Hematopoietic multipotent progenitor cell treated with erythropoietin and hydrocortisone succinate and interleukin-3 and kit ligand, for 4 days (in vitro differentiated cells): ENCODE results near the gene GALNT10.

Source experiments
- DNase-seq: peaks from one replicate; pipeline ENCODE4 v3.0.0-alpha.2; 2015

Gene GALNT10

DNA sequence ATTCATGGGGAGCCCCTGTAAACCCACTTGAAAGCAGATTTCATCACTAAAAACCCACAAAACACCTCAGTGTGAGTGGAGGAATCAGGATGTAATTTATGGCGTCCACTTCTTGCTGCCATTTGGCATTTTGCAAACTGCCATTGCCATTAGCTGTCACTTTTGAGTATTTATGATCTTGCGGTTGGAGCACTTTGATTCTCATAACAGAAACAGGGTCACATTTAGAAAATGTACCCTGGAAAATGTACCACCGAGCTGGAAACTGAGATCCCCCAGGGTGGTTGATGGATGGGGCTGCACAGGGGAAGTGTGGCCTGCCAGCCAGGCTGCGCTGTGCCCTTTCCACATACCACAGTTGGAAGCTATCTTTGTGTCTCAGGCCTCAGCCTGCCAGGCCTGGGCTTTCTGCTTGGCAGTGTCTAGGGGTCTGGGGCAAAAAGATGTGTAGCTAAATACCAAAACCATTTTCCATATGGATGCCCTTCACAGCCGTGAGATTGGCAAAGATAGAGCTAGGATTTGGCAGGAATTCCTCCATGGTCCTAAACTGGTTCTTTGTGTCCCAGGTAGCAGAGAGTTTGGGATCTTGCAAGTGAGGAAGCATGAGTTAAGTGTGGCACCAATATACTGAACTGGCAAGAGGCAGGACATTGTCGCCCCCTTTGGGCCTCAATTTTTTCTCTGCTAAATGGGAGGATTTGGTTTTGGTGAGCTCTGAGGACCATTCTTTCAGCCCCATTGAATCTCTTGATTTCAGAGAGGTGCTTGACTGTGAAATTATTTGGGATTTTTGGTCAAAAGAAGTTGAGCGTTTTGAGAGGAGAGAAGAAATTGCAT lies 46.2 kb downstream of the GALNT10 start:
- peak; percentile 76 for DNase-seq

DNA sequence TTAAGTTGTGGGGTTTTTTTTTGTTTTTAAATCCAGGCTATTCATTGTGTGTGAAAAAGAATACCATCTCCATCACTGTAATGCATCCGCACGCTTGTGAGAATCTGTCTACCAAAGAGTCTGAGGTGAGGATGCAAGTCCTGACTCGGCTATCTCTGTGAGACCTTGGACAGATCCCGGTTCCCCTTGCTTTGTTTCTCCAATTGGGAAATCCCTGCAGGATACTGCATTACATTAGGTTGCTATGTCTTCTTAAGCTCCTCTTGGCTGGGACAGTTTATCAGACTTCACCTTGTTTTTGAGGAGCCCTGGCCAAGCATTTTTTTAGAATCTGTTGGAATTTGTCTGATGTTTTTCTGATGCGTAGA lies 46.8 kb downstream of the GALNT10 start:
- no peak for DNase-seq

DNA sequence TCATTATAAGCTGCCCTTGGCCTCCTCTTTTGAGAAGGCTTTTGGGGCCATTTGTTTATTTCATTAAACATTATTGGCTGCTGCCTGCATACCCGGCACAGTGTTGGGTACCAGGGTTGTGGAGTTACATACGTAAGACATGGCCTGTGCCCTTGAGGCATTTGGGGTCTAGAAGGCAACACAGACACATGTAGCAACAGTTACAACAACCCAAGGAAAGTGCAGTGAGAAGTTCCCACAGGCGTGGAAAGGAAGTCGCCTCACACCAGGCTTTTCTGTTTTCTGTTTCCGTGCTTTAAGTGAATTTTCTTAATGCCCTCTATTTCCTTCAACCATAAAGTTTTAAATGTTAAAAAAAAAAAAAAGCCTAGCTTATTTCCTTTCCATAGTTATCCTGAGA lies 47.4 kb downstream of the GALNT10 start:
- DNase-seq = no peak

DNA sequence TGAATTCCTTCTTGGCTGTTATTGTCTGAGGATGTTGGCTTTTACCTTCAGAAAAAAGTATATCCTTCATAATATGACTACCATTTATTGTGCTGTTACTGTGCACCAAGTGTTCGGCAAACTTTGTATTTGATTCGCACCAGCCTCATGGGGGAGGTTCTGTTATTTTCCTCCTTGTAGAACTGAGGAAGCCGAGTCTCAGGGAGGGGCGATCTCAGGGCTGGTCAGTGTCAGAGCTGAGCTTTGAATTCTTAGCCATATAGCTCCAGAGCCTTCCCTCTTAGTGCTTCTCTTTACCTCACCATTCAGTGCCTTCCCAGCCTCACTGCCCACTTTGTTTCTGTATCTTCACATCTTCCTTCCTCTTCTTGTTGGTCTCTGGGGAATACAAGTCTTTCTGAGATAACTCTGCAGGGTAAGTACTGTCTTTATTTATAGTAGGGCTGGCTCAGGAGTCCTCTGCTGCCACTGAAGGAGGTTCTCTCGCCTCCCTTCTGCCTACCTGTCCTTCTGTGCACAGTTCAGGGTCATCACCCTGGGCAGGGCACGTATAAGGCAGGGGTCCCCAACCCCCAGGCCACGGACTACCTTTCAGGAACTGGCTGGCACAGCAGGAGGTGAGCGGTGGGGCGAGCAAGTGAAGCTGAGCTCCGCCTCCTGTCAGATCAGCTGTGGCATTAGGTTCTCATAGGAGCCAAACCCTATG lies 48.4 kb downstream of the GALNT10 start:
- DNase-seq = peak; percentile 49

DNA sequence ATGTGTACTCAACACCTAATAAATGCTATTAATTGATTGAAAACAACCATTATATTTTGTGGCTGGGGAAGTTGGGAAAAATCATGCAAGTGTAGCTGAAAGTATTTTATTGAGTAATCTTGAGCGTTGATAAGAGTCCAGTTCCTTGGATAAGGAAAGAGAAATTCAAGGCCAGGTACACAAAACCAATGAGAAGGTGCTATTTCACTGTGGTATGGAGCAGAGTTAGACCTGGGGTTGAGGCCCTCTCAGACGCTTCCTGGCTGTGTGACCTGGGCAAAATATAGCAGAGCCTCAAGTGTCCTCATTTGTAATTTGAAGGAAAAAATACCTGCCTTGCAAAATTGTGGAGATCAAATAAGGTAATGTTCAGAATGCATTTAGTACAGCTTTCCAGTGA lies 50.1 kb downstream of the GALNT10 start:
- DNase-seq = no peak

DNA sequence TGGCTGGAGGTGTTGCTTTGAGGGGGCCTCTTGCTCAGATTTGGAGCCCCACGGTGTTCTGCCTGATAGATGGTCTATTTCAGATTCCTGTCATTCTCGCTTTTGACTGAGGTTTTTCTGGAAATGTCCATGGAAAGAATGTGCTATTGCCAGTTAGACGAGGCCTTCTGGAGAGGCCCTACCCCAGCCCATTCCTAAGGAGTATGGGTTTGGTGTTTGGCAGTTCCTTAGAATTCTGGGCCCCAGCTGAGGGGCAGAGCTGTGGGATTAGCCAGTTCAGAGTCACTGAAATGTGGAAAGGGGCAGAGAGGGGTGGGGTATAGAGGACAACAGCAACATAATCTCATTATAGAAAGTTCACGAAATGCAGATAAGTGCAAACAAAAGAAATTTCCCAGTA lies 50.5 kb downstream of the GALNT10 start:
- DNase-seq = no peak

DNA sequence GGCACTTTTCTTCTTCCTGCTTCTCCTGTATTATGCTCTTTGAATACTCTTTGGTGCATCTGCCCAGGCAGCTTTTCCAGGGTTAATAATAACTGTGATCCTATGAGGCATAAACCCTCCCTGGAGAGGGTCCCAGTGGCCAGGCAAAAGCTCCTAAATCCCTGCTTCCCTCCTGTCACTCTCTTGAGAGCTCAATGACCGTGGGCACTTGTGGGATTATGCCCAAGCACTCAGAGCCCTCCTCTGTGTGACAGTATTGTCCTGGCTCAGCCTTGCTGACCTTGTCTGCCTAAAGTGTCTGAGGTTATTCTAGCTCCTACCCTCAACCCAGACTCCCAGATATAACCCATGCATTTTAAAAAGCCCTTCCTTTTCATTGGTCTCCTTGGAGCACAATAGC lies 51.9 kb downstream of the GALNT10 start:
- DNase-seq = no peak

DNA sequence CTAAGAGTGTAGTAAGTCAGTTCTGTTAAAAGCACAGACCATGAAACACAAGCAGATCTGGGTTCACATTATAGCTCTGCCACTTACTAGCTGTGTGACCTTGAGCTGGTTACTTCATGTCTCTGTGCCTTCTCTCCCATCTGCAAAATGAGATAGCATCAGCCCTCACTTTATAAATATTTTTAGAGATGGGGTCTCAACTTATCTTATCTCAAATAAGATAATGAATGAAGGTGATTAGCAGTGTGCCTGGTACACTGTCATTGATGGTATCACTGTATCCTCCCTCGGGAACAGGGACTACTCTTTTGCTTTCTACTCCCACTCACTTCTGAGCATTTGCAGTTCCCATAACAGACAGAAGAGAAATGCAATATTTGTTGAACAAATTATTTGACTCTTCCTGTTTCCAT lies 52.4 kb downstream of the GALNT10 start:
- DNase-seq = no peak

DNA sequence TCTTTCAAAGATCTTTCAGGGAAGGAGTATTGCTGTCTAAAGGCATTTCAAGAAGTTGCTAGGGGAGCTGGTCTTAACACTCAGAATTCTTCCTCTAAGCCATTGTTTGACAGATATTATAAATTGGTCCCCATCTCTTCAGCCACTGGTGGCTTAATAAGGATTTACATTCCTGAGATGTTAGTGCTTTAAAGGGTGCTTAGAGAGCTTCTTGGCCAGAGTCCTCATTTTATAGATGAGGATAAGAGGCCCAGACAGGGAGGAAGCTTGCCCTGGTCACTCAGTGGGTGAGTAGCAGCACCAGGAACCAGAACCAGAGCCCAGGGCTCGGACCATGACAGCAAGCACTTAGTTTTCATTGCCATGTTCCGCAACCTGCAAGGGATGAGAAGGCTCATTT lies 53.2 kb downstream of the GALNT10 start:
- DNase-seq = no peak

DNA sequence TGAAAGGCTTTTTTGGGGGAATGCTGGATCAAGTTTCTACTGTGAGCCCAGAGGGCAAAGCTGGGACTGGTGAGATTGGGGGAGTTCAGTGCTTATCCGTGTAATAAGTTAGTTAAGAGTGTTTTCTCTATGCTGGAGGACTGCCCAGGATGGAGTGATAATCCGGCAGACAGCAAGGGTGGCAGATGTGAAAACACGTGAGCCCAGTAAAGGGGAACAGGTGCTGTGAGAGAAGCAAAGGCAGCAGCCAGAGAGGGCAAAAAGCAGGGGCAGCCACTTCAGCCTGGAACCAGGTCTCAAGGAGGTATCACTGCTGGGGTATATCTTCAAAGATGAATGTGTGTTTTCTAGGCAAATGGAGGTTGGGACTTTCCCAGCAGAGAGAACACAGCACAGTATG lies 53.9 kb downstream of the GALNT10 start:
- no peak for DNase-seq

DNA sequence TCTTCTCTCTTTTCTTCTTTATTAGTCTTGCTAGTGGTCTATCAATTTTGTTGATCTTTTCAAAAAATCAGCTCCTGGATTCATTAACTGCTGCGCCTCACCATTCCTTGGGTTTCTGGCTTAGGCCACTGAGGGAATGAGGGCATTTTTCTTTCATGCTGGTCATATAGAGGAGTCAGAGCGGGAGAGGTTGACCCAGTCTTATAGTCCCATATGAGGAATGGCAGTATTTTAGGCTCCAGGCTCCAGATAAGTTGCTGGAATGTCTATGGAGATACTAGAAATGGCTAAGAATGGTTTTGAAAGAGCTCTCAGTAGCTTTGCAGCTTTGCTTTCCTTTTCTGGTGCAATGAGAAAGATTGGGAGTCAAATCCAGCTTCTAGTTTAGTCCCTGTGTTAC lies 58.2 kb downstream of the GALNT10 start:
- no peak for DNase-seq

DNA sequence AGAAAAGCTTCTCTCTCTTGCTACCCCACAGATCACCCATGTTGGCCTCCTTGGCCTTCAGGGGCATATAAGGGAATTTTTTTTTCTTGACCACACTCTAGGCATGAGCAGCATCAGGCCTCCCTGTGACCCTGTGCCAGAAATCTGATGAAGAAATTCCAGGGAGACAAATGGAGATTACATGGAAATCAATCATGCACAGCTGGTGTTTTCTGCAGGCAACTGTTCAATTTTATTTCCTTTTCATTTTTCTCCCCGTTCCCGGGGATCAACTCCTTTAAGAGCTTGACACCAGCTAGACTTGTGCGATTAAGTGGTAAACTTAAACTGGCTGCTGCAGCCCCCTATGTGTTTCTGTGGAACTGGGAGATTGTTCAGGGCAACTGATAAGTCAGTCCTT lies 59.3 kb downstream of the GALNT10 start:
- DNase-seq = no peak

DNA sequence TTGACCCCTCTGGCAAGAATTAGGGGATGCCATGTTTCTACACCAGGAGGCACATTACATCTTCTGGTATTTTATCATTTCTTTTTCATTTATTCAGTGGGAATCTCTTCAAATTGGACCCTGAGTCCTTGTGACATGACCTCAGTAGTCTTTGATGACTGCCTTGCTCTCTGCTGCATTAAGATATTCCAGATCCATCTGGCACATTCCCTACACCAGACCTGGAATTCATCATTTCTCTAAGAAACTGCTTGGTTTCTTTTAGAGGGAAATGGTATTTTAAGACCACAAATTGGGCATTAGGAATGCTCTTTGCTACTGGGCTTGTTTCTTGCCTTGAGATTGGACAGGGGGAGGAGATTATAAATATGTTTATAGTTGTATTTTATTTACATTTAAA lies 61.0 kb downstream of the GALNT10 start:
- DNase-seq = no peak

DNA sequence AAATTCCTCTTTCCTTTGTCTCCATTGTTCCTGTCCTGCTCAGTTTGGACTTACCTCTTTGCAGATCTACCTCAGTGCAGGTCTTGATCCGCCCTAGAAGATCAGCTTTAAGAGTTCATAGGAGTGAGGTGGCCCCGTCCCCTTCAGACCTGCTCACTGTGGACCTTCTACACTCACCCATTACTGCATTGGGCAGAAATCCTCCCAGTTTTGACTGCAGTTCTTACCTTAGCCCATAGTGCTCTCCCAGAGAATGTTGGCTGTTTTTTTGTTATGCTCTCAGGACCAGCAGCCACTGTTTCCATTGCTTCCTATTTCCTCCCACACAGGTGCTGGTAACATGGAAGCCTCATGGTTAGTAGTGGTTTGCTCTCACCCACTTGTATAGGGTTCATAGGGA lies 63.3 kb downstream of the GALNT10 start:
- no peak for DNase-seq

DNA sequence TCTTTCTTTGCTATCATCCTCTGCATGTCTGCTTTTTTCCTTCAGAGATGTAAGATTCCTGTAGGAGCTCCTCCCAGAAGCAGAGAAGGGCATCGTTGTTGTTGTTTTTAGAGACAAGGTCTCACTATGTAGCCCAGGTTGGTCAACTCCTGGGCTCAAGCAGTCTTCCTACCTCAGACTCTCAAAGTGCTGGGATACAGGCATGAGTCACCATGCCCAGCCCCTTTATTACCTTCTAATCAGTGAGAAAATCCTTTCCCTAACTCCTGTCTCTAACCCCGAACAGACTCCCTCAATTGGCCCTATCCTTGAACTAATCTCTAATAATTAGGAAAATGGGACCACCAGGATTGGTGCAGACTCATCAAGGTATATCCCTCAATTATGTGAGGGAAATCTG lies 64.4 kb downstream of the GALNT10 start:
- DNase-seq = no peak

DNA sequence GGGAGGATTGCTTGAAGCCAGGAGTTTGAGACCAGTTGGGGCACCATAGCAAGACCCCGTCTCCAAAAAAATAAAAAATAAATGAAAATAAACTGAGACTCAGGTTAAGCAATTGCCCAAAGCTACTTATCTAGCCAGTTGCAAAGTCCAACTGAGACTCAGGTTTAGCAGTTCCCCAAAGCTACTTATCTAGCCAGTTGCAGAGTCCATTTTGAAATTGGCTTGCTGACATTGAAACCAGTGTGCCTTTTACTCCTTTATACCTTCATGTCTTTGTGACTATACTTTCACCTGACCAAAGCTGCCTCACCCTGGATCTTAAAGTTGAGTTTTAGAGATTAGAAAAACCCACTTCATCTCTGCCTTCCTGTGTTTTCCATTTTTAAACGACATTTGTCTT lies 66.5 kb downstream of the GALNT10 start:
- no peak for DNase-seq

DNA sequence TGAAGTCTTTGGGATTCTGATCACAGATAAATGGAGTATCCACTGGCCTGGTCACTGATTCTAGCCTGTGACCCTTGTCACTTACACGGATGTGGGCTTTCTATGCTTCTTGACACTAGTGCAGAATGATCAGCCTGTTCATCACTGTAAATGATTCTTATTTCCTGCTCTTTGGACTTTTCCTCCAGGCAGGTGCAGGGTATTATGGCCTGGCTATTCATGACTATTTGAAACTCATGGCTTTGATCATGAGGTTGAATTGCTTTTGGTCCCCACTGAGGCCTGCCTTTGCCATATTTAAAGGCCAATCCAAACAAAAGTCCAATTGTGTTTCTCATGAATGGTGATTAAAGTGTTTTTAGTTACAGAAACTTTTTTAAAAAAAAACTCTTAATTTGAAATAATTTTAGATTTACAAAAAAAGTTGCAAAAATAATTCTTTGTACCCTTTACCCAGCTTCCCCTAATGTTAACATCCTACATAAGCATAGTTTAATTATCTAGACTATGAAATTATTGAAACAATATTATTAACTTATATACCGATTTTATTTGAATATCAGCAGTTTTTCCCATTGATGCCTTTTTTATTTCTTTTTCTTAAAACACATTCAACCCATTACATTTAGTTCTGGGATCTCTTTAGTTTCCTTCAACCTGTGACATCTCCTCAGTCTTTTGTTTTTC lies 68.1 kb downstream of the GALNT10 start:
- DNase-seq = no peak

DNA sequence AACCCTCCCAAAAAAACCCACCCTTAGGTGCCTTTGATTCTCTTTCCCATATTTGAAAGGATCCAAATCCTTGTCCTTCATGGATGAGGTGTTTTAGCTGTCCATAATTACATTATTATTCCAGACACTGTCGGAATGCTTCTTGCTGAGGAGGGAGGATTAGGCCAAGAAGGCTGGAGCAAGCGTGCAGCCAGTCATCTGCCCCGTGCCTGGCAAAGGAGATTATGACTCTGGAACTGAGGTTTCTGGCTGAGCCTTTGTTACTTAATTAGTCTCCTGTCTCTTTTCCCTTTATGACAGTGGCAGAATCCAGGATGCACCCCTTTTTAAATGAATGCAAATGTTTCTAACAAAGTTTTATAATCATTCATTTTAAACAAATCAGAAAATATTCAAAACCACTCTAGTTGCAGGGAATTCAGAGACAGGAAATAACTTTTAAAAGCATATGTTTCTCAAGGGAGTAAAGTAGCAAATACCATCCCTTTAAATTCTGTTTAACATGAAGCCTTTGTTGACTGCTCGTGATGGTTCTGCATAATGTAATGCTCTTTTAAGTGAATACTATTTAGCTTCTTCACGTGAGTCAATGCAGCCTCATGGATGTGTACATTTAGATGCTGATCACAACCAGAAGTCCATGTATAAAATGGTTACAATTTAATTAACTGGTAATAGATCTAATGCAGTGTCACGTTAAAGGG lies 69.8 kb downstream of the GALNT10 start:
- no peak for DNase-seq

DNA sequence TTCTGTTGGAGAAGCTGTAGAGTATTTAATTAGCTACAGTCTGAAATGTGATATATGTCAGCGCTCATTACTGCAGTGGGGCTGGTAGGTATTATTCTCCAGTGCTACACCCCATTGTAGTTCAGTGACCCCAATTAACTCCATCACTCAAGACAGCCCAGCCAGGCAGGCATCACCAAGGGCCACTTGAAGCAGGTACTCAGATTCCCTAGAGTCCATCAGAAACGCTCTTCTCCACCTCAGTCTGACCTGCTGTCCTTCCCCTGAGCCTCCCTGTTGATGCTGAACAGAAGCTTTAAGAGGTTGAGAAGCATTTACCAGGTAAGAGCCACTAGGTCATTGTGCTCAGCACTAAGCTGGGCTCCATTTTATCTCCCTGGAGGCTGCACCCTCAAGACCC lies 71.8 kb downstream of the GALNT10 start:
- no peak for DNase-seq

DNA sequence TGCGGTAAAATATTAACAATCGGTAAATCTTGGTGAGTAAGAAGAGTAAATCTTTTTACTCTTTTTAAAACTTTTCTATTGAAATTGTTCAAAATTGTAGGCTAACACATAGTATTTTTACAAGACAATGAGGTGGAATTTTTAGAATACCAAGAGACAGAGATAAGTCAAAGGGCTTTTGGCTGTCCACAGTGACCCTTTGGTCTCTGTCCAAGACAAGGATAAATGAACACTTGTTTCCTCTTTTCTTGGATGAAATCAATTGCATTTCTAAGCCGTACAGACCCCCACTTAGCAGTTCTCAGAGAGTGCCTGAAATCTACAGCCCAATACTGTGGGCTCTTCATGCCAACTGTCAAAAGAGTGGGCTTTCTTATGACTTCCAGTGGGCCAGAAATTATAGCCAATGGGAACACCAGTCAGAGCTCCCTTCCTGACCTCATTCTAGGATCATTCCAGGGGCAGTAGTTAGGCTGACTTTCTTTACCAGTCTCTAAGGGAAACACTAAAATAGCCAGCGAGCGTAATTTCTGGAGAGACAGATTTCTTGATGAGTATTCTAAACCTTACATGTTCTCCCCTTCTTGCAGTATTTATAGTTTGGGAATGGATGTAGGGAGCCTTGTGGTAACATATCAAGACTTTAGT lies 74.1 kb downstream of the GALNT10 start:
- no peak for DNase-seq

DNA sequence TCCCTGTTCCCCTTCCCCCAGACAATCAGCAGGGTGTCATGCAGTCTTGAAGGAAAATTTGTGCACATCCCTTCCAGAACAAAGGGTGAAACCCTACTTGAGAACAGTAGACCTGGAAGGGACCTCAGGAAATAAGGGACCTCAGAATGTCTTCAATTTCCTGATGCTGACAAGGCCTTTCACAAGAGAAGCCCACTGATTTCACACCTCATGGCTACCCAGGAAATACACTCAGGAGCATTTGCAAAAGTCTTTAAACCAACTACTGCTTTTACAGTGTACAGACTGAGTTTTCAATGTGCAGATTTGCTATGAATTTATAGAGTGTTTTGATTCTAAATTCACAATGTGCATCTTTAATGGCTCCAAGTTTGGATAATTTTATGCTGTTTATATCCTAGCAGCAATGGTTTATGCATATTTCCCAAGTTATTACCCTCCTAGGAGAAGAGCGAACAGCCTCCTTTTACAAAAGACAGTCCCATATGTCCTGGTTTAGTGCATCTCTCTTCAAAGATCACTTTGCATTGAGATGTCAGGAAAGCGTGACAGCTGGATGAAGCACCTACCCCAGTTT lies 74.8 kb downstream of the GALNT10 start:
- no peak for DNase-seq

DNA sequence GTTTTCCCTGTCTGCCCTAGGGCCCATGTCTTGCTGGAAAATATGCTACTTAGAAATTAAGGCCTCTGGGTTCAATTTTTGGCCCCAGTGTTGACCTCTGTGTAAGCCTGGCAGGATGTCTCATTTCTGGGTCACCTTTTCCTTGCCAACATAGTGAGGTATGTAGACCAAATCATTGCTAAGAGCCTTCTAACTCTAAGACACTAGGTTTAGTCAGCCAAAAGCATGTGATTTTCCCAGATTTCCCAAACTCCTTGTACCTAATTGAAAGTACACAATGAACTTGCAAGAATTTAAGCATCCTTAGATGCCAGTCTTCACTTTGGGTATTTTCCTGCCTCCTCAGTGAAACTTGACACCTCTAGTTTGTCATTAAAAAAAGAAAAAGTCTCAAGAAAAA lies 77.0 kb downstream of the GALNT10 start:
- DNase-seq = no peak

DNA sequence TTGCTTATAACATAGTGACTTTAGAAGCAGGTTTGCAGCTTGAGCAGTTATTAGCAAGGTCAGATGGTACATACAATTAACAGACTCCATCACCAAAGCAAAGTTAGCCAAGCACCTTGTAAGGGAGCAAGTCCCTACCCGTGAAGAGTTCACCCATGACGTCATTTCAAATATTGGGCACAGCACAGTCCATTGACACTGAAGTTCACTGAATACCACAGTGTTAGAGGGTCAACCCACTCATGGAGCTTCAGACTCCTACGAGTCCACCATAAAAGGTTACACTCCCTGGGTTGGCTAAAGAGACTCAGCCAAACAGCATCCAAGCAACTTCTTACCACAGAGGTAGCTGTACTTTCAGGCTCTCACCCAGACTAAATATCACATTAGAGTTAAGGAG lies 77.5 kb downstream of the GALNT10 start:
- DNase-seq = no peak
